ENCODE data around the gene GNAT1. TPM values are rescaled to one million over a fixed set of nuclear protein-coding genes. Genes with fewer than 3 reads are reported as not detected.
A peak's percentile ranks its signal among the peaks of the same experiment; 100 is the strongest.

Gene GNAT1
- total and polyA plus RNA-seq, 2 of the 13 experiments (the other 11 are each of a cell fraction or from before 2014, with no cell fraction given), result 0.15 TPM; not detected in 1

GRCh38 chr3:50204804-50205412 lies 13.5 kb downstream of the GNAT1 start, which contains the start of gene SLC38A3 (continued):
- TF ChIP-seq FOXA1 (IDR thresholded peaks at IDR 0.05) (no peak), FOXA1 (CRISPR knock-in tag; IDR thresholded peaks at IDR 0.05) (peak; percentile 19; the same call in 1 of the 2 replicates), ZFYVE20 (CRISPR knock-in tag; IDR thresholded peaks at IDR 0.05; ENCODE audit: borderline replicate concordance, low read depth) (no peak), ERF (CRISPR knock-in tag; IDR thresholded peaks at IDR 0.05) (peak; percentile 22; the same call in 1 of the 2 replicates), HES4 (CRISPR knock-in tag; IDR thresholded peaks at IDR 0.05; ENCODE audit: borderline replicate concordance) (0 out of 2 replicates have a peak, but pooled peaks have one; percentile 25), TMF1 (CRISPR knock-in tag; IDR thresholded peaks at IDR 0.05; ENCODE audit: low read depth) (0 out of 2 replicates have a peak, but pooled peaks have one; percentile 24), ZNF580 (CRISPR knock-in tag; IDR thresholded peaks at IDR 0.05; ENCODE audit: borderline replicate concordance, low read depth) (peak; percentile 12; the same call in 1 of the 2 replicates), NCOA2 (CRISPR knock-in tag; IDR thresholded peaks at IDR 0.05) (peak; percentile 33; the same call in 1 of the 2 replicates), ZNF652 (CRISPR knock-in tag; IDR thresholded peaks at IDR 0.05; ENCODE audit: borderline replicate concordance, low read depth) (0 out of 2 replicates have a peak, but pooled peaks have one; percentile 55), TIGD3 (CRISPR knock-in tag; IDR thresholded peaks at IDR 0.05; ENCODE audit: borderline replicate concordance) (0 out of 2 replicates have a peak, but pooled peaks have one; percentile 18), ZNF83 (CRISPR knock-in tag; IDR thresholded peaks at IDR 0.05; ENCODE audit: borderline replicate concordance) (0 out of 2 replicates have a peak, but pooled peaks have one; percentile 2), ZNF18 (CRISPR knock-in tag; IDR thresholded peaks at IDR 0.05; ENCODE audit: insufficient replicate concordance) (peak; percentile 12), IRX3 (CRISPR knock-in tag; IDR thresholded peaks at IDR 0.05; ENCODE audit: borderline replicate concordance, low read depth) (0 out of 2 replicates have a peak, but pooled peaks have one; percentile 24), SMAD1 (CRISPR knock-in tag; IDR thresholded peaks at IDR 0.05; ENCODE audit: borderline replicate concordance, low read depth) (peak; percentile 43; the same call in 1 of the 2 replicates), ZNF790 (CRISPR knock-in tag; IDR thresholded peaks at IDR 0.05; ENCODE audit: borderline replicate concordance) (no peak), ZNF629 (CRISPR knock-in tag; conservative IDR thresholded peaks at IDR 0.05) (peak; percentile 23; the same call in 1 of the 2 replicates), RBM39 (IDR thresholded peaks at IDR 0.05; ENCODE audit: low read depth, low read length, poor library complexity, severe bottlenecking) (no peak), TAF1 (CRISPR knock-in tag; IDR thresholded peaks at IDR 0.05) (peak; percentile 66), POLR2G (IDR thresholded peaks at IDR 0.05; ENCODE audit: low read depth, low read length) (peak; percentile 61; the same call in 1 of the 2 replicates), SP2 (CRISPR knock-in tag; IDR thresholded peaks at IDR 0.05) (0 out of 2 replicates have a peak, but pooled peaks have one; percentile 14), ZBTB7B (CRISPR knock-in tag; IDR thresholded peaks at IDR 0.05) (peak; percentile 41; the same call in 1 of the 2 replicates), SALL1 (CRISPR knock-in tag; IDR thresholded peaks at IDR 0.05) (peak; percentile 47), MXI1 (IDR thresholded peaks at IDR 0.05; ENCODE audit: borderline replicate concordance, low read depth, low read length) (peak; percentile 55; the same call in 1 of the 3 replicates), SAP130 (CRISPR knock-in tag; IDR thresholded peaks at IDR 0.05; ENCODE audit: low read depth) (peak; percentile 49; the same call in 1 of the 2 replicates), ZSCAN12 (CRISPR knock-in tag; IDR thresholded peaks at IDR 0.05) (no peak), DBP (CRISPR knock-in tag; IDR thresholded peaks at IDR 0.05; ENCODE audit: not compliant biosample characterization) (peak; percentile 20), NCOR1 (IDR thresholded peaks at IDR 0.05; ENCODE audit: borderline replicate concordance, low read length) (0 out of 2 replicates have a peak, but pooled peaks have one; percentile 9)

Data from HepG2 (cell line).